GM18870 (cell line): ENCODE measurements around the gene MYO7B.
"Not testable (repeated sequence)": the region's sequence is repeated elsewhere in the genome, so short reads cannot be mapped to it uniquely, and the experiment has no call there.

Experiments used
- ATAC-seq: cut with Tn5 transposase; IDR thresholded peaks from one replicate; pipeline ENCODE4 v1.9.1; 2021; ENCODE audit warnings: moderate library complexity; ENCODE audit not compliant: unreplicated experiment

Gene MYO7B

DNA sequence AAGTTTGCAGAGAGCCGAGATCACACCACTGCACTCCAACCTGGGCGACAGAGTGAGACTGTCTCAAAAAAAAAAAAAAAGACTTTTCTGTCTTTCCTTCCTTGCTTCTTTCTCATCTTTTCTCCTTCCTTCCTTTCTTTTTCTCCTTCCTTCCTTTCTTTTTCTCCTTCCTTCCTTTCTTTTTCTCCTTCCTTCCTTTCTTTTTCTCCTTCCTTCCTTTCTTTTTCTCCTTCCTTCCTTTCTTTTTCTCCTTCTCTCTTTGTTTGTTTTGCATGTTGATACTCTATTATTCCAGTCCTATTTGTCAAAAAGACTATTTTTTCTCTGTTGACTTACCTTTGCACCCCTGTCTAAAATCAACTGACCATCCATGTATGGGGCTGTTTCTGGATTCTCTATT is 36.9 kb downstream of the MYO7B start:
- ATAC-seq, result not testable (repeated sequence)

DNA sequence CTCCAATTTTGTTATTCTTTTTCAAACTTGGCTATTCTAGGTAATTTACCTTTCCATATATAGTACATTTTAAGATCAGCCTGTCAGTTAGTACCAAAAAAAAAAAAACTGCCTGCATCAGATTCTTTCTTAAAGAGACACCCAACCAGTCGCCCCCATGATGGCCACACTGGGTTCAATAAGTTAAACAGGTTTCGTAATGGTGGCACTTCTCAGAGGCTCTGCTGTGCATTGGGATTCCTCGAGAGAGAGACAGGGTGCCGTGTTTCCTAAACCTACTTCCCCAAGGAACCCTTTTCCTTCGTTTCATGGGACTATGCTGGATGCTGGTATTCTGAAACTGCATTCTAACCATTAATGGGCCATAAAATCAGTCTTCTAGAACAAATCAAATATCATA is 37.4 kb downstream of the MYO7B start:
- ATAC-seq, result no peak

DNA sequence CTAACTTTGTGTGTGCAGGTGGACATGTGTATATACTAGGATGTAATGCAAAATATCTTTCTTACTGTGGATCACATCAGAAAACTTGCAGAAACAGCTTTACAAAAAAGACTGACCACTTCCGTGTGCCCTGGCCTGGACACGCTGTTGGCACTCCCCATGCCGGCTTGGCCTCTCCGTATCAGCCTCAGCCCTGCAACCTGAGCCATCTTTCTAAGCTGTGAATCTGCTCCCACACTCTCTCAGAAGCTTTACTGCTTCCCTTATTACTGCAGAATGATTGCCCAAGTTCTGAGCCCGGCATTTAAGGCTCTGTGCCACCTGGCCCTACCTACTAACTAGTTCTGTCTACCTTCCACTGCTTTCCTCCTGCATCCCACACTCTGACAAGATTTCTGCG is 37.8 kb downstream of the MYO7B start:
- no peak for ATAC-seq

DNA sequence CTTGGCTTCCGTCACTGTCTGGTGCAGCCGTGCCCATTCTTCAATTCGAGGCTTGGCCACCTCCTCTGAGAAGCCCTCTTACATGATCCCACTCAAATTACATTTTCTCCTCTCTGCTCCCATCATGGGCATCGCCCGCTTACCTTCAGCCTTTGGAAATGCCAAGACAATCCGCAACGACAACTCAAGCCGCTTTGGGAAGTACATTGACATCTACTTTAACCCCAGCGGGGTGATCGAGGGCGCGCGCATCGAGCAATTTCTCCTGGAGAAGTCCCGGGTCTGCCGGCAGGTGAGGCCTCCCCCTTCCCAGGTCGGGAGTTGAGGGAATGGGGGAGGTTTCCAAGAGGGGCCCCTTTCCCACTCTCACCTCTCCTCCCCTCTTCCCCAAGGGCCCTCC is 38.3 kb downstream of the MYO7B start:
- no peak for ATAC-seq

DNA sequence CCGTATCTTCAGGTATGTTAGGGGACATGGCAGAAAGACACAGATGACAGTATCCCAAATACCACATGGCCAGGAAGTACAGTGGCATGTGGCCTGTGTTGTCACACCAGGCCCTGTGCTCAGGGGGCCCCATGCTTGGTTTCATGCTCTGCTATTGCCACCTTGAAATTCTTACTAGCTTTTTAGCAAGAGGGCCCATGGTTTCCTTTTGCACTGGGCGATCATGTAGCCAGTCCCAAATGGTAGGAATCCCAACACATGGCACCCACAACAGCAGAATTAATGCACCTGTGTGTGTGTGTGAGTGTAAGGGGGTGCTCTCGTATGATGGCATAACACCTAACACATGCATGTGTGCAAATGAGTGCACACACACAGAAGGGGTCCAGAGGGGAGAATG is 39.2 kb downstream of the MYO7B start:
- no peak for ATAC-seq

DNA sequence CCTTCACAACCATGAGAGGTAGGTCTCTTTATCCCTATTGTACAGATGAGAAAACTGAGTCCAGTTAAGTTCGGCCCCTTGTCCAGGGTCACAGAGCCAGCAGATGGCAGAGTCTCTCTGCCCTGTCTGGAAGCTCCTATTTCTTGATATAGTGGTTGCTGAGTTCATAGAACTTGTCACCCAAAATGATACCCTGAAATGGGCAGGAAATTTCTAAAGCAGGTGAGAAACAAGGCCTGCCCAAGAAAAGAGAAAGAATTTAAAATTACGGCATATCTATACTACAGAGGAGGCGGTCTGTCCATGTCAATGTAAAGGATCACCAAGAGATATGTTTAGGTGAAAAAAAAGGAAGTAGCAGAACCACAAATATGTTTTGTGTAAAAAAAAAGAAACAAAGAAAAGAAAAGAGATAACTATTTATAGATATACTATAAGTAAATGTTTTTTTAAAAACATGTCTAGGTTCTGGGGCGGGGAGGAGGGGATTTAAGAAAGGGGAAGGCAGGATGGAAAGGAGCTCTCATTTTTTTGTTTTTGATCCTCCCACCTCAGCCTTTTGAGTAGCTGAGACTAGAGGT is 39.8 kb downstream of the MYO7B start:
- ATAC-seq, result no peak

DNA sequence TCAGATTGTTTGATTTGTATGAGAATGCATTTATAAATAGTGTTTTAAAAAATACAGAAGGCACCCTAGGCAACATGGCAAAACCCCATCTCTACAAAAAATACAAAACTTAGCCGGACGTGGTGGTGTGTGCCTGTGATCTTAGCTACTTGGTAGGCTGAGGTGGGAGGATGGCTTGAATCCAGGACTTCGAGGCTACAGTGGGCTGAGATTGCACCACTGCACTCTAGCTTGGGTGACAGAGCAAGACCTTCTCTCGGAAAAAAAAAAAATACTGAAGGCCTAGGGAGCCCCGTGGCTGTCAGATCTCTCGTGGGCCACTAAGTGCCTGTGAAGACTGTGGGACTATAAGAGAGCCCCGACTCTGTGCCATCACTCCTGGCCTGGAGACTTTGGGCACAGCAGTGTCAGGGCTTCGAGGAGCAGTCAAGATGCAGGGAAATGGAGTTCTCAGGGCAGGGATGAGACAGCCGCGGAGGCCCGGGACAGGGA is 40.5 kb downstream of the MYO7B start:
- ATAC-seq, result no peak

DNA sequence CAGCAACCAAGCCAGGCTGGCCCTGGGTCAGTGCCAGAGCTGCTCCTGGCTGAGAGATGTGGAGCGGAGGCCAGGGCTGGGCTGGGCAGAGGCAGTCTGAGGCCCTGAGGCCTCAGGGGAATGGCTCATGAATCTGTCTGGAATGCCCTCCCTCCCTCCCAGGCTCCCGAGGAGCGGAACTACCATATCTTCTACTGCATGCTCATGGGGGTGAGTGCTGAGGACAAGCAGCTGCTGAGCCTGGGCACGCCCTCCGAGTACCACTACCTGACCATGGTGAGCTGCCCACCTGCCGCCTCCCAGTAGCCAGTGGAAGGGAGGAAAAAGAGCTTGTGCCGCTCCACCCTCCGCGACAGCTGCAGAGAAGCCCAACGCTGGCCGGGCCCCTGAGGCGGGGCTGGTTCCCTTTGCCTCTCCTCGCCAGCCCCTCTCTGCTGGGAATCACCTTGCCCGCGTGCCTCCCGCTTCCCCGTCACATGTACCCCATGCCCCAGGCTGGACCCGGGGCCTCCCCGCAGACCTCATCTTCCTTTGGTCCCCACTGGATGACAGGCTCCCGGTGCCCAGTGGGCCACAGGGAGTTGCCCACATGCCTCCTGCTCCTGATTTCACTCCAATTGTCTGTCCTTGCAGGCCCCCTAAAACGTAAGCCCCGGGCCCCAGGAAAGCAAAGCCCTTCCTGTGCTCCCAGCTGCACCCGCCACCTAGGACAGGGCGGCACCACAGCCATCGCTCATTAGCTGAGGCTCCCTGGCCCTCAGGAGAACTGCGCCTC is 41.1 kb downstream of the MYO7B start:
- ATAC-seq, result no peak

DNA sequence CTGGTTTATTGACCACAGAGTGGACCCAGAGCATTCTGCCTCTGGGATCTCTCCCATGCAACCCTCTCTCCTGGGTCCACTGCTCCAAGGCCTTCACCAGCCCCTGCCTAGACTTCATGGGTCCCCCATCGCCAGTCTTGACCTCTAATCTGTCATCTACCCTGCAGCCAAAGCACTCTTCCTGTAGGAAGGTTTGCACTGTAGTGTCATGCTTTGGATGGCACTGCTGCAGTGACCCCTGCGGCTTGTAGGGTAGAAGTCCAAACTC is 41.7 kb downstream of the MYO7B start:
- no peak for ATAC-seq

DNA sequence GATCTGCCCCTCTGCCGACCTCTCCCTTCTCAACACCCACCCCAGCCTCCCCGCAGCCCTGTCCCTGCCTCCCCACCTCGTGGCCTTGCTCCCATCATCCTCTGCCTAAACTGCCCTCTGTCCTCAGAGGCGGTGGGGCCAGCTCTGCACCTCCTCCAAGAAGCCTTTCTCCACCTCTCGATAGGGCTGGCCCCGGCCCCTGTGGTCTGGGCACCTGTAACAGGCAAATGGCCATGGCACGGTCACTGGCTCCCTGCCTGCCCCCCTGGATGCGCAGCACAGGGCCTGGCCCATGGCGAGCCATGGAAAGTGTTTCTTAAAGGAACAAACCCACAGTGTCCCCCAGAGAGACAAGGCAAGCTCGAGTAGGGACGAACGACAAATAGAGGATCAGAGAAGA is 42.0 kb downstream of the MYO7B start:
- no peak for ATAC-seq

DNA sequence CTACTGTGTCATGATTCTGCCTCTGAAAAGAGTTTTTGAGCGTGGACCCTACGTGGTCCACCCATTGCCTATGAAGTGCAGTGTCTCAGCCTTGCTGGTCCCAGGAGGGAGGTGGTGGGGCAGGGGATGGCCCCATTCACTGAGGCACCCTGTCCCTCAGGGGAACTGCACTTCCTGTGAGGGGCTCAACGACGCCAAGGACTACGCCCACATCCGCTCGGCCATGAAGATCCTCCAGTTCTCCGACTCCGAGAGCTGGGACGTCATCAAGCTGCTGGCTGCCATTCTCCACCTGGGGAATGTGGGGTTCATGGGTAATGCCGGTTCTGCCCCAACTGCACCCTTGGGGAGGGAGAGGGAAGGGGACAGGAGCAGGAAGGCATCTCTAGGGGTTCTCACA is 42.5 kb downstream of the MYO7B start:
- no peak for ATAC-seq

DNA sequence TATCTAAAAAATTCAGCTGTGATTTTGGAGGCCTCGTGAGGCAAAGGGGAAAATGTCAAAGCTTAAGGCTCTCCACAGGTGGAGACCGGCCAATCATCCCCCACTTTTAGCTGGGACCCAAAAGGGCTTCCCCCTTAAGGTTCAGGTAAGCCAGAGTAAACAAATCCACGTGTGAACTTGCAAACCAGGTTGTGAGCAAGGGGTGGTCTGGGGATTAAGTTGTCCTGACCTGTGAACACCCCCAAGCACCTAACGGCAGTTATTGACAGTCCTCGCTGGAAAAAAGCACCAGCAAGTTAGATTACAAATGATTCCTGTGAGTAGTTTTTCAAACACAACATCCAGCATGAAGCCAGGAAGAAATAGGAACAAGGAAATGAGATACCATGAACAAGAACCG is 42.9 kb downstream of the MYO7B start:
- ATAC-seq, result no peak

DNA sequence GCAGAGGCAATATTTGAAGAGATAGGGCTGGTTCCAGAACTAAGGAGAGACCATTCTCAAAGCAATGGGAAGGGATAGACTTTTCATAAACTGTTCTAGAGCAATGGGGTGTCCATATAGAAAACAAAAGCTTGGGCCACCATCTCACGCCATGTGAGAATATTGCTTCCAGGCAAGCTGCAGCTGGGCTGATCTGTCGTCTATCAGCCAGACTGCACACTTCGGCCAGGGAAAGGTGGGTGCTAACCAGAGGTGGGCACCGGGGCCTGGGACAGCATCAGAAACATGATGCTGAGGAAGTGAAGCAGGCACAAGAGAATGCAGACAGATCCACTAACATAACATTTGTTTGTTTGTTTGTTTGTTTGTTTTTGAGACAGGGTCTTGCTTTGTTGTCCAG is 43.7 kb downstream of the MYO7B start:
- ATAC-seq, result no peak

DNA sequence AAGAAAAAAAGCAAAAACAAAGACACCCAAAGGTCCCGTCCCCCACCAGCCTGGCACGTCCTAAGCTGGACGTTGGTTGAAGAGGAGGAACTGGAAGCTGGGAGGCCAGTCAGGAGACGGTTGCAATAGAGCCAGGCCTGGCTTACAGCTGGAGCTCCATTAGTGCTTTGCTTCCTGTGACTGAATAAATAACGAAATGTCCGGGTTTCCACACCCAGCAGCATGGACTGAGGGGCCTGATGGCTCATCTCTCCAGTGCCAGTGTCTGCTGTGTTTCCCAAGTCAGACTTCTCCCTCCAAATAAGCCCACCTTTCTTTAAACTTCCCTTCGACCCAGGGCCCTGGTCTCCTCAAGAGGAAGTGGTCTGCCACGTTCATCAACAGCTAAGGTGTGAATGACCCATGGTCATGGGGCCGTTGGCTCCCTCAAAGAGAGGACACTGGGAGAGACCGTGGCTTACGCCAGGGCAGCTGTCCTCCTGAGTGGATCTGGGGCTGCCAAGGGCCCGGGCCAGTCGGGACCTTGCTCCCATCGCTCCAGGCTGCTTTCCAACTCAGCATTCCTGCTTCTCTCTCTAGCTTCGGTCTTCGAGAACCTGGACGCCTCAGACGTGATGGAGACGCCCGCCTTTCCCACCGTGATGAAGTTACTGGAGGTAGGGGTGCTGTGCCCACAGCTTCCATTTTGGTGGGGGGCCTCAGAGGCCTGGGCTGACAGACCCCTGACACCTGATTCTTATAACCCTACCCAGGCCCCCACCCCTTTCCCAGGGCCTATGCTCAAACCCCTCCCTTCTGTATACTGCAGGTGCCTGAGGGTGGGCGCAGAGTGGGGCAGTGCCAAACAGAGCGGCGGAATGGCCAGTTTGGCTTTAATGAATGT is 44.9 kb downstream of the MYO7B start:
- ATAC-seq, result no peak

DNA sequence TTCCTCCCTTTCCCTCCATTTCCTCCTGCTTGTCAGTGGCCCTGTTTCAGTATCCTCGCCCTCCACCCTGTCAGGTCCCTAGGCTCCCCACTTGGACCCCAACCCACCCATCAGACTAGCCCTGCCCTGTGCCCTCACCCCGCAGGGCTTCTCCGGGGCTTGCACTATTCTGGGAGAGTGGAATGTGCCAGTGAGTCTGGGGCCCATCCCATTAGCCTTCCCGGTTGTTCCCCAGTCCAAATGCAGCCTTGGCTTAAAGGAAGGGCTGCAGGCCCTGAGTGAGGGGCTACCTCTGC is 45.5 kb downstream of the MYO7B start:
- no peak for ATAC-seq

DNA sequence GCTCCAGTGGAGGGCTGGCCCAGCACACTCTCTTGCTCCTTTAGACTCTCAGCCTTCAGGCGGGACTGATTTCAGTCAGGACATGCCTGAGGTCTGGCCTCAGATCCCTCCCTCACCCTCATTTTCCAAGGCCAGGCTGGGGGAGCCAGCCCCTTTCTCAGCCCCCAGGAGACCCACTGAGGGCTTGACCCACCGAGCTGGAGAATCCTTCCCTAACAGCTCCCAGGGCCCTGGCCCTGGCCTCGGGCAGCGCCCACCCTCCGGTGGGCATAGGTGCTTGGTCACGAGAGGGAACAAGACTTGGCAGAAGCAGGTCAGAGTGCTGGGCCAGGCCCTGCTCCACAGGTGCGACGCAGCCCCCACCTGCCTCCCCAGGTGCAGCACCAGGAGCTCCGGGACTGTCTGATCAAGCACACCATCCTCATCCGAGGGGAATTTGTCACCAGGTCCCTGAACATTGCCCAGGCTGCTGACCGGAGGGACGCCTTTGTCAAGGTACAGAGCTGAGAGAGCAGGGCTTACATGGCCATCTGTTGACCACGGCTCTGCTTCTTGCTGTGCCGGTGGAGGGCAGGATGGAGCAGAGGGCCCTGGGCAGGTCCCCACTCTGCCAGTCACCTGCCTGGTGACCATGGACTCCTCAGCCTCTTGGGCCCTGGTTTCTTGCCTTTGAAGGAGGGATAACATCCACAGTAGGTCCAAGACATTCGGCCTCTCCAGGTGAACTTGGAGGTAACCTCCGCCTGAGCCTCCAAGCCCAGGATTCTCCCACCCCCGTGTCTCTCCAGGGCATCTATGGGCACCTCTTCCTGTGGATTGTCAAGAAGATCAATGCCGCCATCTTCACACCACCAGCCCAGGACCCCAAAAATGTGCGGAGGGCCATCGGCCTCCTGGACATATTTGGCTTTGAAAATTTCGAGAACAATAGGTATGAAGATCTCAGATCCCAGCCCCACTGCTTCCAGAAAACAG is 46.3 kb downstream of the MYO7B start:
- ATAC-seq, result no peak

DNA sequence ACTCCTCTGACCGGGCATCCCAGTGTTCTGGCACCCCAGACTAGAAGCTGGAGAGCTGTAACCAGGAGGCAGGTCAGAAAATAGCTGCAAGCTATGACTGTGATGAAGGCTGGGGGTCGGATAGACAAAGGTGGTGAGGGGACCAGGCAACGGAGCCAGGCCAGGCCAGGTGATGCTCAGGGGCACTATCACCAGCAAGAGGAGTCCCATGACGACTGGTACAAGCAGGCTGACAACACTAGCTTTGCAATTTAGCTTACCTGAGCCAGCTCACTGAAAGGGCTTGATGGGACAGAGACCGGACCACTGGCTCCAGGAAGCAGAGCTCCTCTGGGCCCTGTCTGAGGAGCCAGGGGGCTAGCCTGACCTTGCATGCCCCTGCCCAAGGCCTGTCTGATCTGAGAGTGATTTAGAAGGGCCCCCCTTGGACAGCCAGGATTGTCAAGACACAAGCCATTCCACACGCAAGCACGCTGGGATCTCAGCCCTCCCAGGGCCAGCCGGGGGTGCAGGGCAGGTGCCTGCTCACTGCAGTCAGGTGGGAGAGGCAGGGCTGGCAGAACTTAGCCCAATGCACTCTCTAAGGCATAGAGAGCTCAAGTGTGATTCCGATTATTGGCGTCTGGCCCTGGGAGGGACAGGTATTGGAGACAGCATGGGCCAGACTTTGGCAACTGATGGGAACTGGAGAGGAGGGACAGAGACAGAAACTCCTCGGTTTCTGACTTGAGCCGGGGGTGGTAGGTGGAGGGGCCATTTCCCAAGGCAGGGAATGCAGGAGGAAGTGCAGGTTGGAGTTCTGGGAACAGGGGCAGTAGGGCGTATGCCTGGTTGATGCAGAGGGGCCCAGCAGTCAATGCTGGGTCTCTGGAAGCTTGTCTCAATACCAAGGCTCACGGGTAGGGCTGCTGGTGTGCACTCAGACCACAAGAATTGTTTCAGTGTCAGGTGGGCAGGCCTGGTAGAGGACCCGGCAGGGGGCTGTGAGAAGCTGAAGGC is 47.7 kb downstream of the MYO7B start:
- ATAC-seq, result no peak

DNA sequence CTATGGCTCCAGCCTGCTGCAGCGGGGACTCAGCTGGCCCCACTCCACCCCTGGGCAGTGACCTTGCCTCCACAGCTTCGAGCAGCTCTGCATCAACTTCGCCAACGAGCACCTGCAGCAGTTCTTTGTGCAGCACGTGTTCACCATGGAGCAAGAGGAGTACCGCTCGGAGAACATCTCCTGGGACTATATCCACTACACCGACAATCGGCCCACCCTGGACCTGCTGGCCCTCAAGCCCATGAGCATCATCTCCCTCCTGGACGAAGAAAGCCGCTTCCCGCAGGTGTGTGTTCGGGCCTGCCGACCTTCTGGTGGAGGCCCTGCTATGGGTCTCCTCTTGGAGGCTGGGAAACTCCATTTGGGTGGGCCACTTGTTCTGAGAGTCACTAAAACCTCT is 48.6 kb downstream of the MYO7B start:
- ATAC-seq, result no peak

DNA sequence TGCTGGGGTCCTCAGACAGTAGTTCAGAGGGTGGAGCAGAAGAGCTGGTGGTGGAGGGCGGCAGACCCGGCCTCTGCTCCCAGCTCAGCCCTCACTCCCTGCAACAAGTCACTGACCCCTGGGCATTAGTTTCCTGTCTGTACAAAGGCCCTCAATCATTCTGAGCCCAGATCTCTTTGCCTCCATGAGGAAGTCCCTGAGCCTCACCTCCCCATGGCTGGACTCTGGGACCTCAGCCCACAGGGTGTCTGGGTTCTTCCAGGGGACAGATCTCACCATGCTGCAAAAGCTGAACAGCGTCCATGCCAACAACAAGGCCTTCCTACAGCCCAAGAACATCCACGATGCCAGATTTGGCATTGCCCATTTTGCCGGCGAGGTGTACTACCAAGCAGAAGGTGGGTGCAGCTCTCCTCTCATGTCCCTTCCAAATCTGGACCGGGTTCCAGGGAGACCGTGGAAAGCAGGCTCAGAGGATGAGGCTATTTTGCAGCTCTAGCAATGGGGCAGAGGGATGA is 49.1 kb downstream of the MYO7B start:
- ATAC-seq, result no peak
